GM19193 (cell line): Measurements from ENCODE around the gene ERG.

ENCODE experiments used
- POLR2A ChIP-seq: IDR thresholded peaks from 4 replicates; pipeline ENCODE4 v1.6.1; 2011; ENCODE audit not compliant: insufficient read depth, insufficient read length; ENCODE audit errors: extremely low read depth

ERG gene

DNA sequence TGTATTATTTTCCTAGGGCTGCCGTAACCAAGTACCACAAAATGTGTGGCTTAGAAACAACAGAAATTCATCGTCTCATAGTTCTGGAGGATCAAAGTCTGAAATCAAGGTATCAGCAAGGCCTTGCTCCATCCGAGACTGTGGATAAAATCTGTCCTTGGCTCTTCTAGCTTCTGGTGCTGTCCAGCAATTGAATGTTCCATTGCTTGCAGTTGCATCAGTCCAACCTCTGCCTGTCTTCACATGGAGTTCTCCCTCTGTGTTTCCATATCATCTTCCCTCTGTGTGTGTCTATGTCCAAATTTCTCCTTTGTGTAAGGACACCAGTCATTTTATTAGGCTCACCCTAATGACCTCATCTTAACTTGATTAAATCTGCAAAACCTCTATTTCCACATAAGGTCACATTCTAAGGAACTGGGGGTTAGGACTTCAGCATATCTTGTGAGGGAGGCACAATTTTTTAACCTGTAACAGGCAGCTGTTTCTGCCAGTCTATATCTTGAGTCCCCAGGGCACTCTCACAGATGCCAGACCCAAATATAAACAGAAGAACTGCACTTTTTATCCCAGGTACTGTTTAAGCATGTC is 84.2 kb downstream of the ERG start:
- no peak for TF ChIP-seq POLR2A

DNA sequence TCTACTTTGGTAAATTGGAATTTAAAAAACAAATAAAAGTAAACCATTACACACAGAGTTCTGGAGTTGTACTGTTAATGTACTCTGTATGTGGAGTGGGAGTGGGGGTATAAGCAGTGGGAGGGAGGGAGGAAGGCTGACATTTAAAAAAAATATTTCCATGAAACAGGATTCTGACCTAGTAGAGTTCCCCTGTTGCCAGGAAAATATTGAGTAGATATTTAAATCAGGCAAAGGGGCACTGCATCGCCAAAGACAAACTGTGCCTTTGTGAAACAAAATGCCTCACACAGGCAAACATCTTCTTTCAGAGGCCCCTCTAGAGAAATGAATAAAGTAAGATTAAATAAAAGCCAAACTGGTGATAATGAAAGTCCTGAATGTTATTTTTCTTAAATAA is 87.8 kb downstream of the ERG start:
- no peak for TF ChIP-seq POLR2A

DNA sequence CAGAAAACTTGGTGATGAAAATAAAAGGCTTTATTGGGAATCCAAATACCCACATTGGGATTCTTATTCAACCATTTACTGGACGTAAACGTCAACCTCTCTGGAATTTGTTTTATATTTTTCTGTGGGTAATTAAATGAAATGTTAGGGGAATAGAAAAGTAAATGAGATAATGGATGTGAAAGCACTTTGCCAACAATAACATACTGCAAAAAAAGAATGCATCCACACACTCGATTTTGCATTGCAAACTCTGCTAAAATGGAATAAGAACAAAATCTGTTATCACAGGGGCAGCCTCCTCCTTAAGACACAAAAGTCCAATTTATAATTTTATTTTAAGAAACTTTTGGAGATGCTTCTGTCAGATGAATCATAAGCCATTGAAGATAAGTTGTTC is 88.4 kb downstream of the ERG start:
- TF ChIP-seq POLR2A, result no peak

- no peak for TF ChIP-seq POLR2A
These were observed 94.1 kb downstream of the ERG start for GRCh38 chr21:38404177-38404576.

- TF ChIP-seq POLR2A, result no peak
These were observed 95.5 kb downstream of the ERG start for GRCh38 chr21:38402795-38403194.

DNA sequence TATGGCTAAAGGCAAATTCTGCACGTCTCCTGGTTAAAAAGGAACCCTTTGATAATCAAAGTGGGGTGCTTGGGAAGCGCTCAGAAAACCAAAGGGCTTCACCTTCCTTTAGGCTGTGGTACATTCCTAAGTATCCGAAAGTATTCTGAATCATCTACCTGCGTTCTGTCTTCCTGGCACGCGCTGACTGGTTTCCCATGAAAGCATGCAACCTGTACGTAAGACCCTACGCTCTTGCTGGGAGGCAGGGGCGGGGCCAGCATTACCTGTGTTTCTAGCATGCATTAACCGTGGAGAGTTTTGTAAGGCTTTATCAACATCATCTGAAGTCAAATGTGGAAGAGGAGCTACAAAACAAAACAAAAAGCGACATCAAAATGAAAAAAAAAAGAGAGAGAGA is 96.0 kb downstream of the ERG start:
- no peak for TF ChIP-seq POLR2A

- TF ChIP-seq POLR2A, result no peak
These were observed 96.9 kb downstream of the ERG start for GRCh38 chr21:38401191-38401926.

DNA sequence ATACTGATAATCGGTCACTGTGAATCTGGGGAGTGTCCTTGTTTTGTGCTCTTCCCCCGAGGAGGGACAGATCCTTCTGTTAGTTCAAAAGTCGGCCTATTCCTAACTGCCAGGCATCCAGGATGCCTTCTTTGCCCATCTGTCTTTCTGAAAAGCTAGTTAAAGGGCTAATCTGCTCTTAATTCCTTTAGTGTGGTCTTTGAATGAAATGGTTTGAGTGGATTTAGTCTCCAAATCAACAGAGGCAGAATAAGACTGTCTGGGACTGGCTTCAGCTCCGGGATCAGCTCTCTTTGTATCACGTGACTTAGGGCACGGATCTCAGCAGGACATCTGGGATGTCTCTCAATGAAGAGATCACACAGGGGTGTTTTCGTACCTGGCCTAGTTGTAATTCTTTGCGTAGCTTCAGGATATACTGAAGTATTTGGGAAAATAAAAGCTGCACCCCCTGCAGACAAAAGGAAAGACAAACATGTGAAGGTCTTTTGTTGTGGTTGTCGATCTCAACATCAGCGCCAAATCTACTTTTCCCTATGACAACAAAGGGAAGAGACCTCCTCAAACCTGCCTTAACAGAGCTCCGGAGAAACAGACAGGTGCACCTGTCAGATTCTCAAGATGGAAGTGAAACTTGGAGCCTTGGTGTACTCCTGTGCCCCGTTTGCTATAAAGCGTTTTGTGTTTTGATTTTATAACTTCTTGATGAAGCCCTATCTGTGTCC is 97.9 kb downstream of the ERG start:
- TF ChIP-seq POLR2A, result no peak

DNA sequence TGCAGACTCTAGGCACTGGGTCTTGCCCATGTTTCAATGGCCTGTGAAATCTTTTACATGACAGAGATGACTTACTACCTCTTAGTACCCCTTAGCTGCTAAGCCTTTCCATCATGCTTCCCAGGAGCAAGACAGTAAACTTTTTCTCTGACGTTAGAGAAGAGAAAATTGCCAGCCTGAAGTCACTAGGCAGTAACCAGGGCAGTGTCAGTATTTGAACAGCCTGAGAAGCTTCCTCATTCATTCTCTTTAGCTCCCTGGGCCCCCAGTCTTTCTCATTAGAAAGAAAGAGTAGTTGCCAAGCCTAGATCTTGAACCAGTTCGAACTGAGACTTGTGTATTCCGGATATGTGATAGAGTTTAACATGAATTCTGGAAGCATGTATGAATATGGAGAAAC is 99.2 kb downstream of the ERG start:
- no peak for TF ChIP-seq POLR2A

GRCh38 chr21:38396325-38396724 is 102.0 kb downstream of the ERG start:
- no peak for TF ChIP-seq POLR2A

DNA sequence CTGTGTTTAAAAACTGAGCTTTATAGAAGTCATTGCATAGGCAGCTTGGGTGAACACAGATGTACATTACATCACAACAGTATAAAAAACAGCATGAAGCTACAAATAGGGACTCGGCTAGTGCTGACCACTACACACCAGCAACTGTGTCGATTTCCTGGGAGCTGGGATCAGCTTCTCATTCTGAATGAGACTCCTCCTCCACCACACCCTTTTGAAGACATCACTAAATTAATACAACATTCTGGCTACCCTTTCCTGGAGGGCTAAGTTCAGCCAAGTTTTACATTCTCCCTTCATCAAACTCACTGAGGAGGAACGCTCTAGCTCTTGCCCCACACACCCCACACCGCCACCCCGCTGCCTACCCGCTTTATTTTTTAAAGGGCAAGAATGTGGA is 102.7 kb downstream of the ERG start:
- TF ChIP-seq POLR2A, result no peak

DNA sequence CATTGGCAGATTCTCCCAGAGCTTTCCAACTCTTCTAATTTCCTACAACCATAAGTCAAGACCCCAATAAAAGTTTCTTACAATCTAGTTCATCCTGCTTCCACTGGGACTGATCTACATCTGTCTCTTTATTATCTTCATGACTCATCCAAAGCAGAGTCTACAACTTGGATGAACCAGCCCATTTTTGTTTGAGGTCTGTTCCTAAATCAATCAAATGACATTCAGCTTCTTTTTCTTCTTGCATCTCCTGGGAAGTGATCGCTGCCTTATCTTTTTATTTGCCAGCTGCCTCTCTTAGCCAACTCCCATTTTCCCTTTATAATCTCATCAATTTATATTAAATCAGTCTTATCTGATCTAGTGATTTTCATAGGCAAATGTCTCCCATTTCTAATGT is 105.6 kb downstream of the ERG start:
- TF ChIP-seq POLR2A, result no peak

DNA sequence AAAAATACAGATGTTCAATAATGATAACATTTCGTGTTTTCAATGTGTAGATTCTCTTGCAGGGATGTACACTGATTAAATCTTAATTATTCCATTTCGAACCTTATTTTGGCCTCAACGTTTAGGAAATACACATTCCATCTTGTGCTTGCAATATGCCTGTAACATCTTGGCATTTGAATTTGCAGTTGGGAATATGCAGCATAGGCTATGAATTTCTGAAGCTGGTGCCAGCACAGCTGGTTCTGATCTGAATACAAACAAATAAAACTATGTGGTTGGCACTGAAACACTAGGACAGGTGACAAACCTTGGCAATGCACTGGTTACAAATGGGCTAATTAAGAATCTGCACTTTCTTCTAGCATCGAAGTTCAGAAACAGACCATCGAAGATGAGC is 108.4 kb downstream of the ERG start:
- no peak for TF ChIP-seq POLR2A

DNA sequence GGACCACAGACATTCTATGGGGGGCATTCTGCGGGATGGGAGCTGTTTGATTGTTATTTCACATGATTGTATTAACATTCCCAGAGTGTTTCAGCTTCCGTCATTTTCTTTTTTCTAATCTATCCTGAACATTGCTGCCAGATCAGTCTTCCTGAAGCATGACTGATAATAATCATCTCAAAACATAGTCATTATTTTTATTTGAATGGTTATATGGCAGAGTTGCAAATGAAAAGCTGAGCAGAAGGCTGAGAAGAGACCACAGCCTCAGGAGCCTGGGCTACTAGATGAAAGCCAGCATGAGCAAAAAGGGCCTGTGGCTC is 109.0 kb downstream of the ERG start:
- no peak for TF ChIP-seq POLR2A

DNA sequence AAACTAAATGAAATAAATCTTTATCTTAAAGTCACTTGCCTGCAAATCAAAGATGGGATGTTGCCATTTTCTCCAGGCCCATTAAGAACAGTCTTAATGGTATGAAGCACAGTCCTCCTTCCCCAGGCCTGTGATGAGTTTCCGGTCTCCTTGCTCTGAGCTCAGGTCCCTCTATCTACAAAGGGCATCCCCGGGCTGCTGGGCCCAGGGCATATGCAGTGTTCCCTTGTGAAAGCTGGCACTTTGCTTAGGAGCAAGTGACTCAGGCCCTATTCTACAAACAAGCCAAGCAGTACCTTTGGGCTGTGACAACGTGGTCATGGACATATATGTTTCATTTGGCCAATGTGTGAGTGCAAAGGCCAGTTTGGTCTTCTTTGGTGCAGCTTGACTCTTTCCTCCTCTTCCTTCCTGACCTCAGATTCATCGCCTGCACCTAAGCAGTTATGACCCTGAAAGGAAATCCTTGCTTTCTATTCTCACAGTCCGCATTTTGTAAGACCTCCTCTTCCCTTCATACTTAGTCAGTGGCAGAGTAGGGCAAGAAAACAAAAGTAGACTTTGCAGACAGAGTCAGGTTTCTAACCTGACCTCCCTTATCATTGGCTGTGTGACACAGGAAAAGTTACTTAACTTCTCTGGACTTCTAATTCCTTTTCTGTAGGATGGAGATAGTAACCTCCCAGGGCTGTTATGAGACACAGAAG is 109.5 kb downstream of the ERG start:
- no peak for TF ChIP-seq POLR2A
